Measurements from ENCODE around the gene TOP2A.

DNA sequence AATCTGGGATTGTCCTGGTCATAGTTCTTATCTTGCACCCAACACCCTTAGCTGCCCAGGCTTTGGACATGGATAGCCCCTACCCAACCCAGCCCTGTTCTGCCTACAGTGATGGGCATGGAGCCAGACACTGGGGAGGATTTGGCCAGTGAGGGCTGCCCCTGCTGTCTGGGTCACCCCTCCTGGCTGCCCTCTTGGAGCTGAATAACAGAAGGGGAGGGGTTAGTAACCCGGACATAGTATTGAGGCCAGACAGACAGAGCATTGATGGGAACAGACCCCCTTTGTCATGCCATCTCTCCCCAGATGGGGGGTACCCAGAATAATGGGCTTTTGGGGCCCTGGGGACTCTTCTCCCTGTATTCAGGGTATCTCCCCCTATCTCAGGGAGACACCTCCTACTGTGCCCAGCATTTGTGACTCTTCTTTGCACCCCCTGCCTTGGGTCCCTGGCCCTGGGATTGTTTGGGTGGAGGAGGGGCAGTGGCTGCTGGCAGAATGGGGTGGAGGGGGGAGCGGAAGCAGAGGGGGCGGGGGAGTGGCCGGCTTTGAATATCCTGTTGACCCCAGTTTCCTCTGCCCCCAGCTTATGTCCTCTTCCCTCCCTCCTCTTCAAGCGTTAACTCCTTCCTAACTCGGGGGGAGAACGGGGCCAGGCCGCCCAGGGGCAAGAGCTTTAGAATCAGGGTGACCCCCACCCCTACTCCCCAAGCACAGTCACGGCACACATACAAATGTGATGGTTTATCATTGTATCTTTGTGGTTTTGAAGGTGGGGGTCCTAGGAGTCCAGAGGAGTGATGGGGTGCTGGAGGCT is 70.2 kb downstream of the TOP2A start:
- TF ChIP-seq ZFX (IDR thresholded peaks at IDR 0.05), result no peak
- TF ChIP-seq, protein P1, sequence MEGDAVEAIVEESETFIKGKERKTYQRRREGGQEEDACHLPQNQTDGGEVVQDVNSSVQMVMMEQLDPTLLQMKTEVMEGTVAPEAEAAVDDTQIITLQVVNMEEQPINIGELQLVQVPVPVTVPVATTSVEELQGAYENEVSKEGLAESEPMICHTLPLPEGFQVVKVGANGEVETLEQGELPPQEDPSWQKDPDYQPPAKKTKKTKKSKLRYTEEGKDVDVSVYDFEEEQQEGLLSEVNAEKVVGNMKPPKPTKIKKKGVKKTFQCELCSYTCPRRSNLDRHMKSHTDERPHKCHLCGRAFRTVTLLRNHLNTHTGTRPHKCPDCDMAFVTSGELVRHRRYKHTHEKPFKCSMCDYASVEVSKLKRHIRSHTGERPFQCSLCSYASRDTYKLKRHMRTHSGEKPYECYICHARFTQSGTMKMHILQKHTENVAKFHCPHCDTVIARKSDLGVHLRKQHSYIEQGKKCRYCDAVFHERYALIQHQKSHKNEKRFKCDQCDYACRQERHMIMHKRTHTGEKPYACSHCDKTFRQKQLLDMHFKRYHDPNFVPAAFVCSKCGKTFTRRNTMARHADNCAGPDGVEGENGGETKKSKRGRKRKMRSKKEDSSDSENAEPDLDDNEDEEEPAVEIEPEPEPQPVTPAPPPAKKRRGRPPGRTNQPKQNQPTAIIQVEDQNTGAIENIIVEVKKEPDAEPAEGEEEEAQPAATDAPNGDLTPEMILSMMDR (IDR thresholded peaks at IDR 0.05 in 2 of 3, conservative IDR thresholded peaks at IDR 0.05 in 1 of 3; ENCODE audit: borderline replicate concordance in 1 of 3, insufficient read depth in 1 of 3, low read depth in 2 of 3, low read length in 2 of 3), result no peak
- no peak for TF ChIP-seq RAD21 (IDR thresholded peaks at IDR 0.05; ENCODE audit: low read depth)
- no peak for TF ChIP-seq EZH2phosphoT487 (IDR thresholded peaks at IDR 0.05; ENCODE audit: borderline replicate concordance)
- no peak for TF ChIP-seq SRF (IDR thresholded peaks at IDR 0.05; ENCODE audit: low read depth)
- no peak for TF ChIP-seq EZH2 (IDR thresholded peaks at IDR 0.05)
- TF ChIP-seq, protein P2, sequence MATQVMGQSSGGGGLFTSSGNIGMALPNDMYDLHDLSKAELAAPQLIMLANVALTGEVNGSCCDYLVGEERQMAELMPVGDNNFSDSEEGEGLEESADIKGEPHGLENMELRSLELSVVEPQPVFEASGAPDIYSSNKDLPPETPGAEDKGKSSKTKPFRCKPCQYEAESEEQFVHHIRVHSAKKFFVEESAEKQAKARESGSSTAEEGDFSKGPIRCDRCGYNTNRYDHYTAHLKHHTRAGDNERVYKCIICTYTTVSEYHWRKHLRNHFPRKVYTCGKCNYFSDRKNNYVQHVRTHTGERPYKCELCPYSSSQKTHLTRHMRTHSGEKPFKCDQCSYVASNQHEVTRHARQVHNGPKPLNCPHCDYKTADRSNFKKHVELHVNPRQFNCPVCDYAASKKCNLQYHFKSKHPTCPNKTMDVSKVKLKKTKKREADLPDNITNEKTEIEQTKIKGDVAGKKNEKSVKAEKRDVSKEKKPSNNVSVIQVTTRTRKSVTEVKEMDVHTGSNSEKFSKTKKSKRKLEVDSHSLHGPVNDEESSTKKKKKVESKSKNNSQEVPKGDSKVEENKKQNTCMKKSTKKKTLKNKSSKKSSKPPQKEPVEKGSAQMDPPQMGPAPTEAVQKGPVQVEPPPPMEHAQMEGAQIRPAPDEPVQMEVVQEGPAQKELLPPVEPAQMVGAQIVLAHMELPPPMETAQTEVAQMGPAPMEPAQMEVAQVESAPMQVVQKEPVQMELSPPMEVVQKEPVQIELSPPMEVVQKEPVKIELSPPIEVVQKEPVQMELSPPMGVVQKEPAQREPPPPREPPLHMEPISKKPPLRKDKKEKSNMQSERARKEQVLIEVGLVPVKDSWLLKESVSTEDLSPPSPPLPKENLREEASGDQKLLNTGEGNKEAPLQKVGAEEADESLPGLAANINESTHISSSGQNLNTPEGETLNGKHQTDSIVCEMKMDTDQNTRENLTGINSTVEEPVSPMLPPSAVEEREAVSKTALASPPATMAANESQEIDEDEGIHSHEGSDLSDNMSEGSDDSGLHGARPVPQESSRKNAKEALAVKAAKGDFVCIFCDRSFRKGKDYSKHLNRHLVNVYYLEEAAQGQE (IDR thresholded peaks at IDR 0.05; ENCODE audit: low read depth), result no peak
- no peak for TF ChIP-seq POLR2A (IDR thresholded peaks at IDR 0.05; ENCODE audit: borderline replicate concordance, extremely low read depth, insufficient read depth, insufficient read length)
- TF ChIP-seq POLR2AphosphoS5 (IDR thresholded peaks at IDR 0.05; ENCODE audit: low read depth, low read length), result no peak
- TF ChIP-seq EGR1 (IDR thresholded peaks at IDR 0.05; ENCODE audit: low read depth), result no peak
- TF ChIP-seq SIN3A (IDR thresholded peaks at IDR 0.05; ENCODE audit: low read depth), result no peak
- no peak for TF ChIP-seq SP1 (IDR thresholded peaks at IDR 0.05; ENCODE audit: low read depth)
- no peak for TF ChIP-seq YY1 (IDR thresholded peaks at IDR 0.05; ENCODE audit: extremely low read depth, insufficient replicate concordance, low read depth, low read length)
- no peak for TF ChIP-seq JUND (IDR thresholded peaks at IDR 0.05)
